Loucy (cell line): ENCODE results near the gene CD58.
"Not testable (repeated sequence)": the region's sequence is repeated elsewhere in the genome, so short reads cannot be mapped to it uniquely, and the experiment has no call there.

ENCODE experiments used
- H2AFZ ChIP-seq: fragments of 200-600 bp; sonication (generic); 2 replicates; pipeline ENCODE4 v1.6.0; 2016; ENCODE audit warnings: antibody characterized with exemption, mild to moderate bottlenecking, low read length, moderate library complexity
- H3F3A ChIP-seq: fragments of 200-600 bp; 2 replicates; pipeline ENCODE4 v1.6.0; 2016; ENCODE audit warnings: antibody characterized with exemption, low read depth, mild to moderate bottlenecking
- H3K27me3 ChIP-seq: fragments of 200-600 bp; sonication (generic); 2 replicates; pipeline ENCODE4 v1.6.1; 2014; ENCODE audit warnings: low read length, mild to moderate bottlenecking; ENCODE audit not compliant: insufficient read depth, poor library complexity, severe bottlenecking
- H3K36me3 ChIP-seq: fragments of 200-600 bp; sonication (generic); 2 replicates; pipeline ENCODE4 v1.6.1; 2016; ENCODE audit warnings: low read length; ENCODE audit not compliant: insufficient read depth
- H3K4me1 ChIP-seq: fragments of 200-600 bp; sonication (generic); 2 replicates; pipeline ENCODE4 v1.5.1; 2014; ENCODE audit warnings: low read length, mild to moderate bottlenecking; ENCODE audit not compliant: insufficient read depth, poor library complexity, severe bottlenecking
- H3K4me2 ChIP-seq: fragments of 200-600 bp; sonication (generic); 2 replicates; pipeline ENCODE4 v1.6.0; 2014; ENCODE audit warnings: antibody characterized with exemption, low read length, low read depth, mild to moderate bottlenecking; ENCODE audit not compliant: poor library complexity, severe bottlenecking
- H3K4me3 ChIP-seq: fragments of 200-600 bp; sonication (generic); 2 replicates; pipeline ENCODE4 v1.5.1; 2014; ENCODE audit warnings: low read length, mild to moderate bottlenecking, mixed read lengths; ENCODE audit not compliant: poor library complexity, severe bottlenecking
- H3K79me2 ChIP-seq: fragments of 200-600 bp; sonication (generic); 2 replicates; pipeline ENCODE4 v1.6.1; 2014; ENCODE audit warnings: low read length; ENCODE audit not compliant: insufficient read depth
- H3K9ac ChIP-seq: fragments of 200-600 bp; sonication (generic); 2 replicates; pipeline ENCODE4 v1.6.0; 2014; ENCODE audit warnings: mild to moderate bottlenecking, low read depth, low read length, moderate library complexity; ENCODE audit not compliant: poor library complexity, severe bottlenecking
- H3K9me2 ChIP-seq: fragments of 200-600 bp; sonication (generic); replicated peaks from 2 replicates; pipeline ENCODE4 v1.6.1; 2016; ENCODE audit warnings: low read depth, low read length, mixed read lengths
- H3K9me3 ChIP-seq: fragments of 200-600 bp; sonication (generic); 2 replicates; pipeline ENCODE4 v1.6.1; 2014; ENCODE audit warnings: mild to moderate bottlenecking, antibody characterized with exemption, low read length, low read depth; ENCODE audit not compliant: insufficient read depth
- H4K20me1 ChIP-seq: fragments of 200-600 bp; sonication (generic); 2 replicates; pipeline ENCODE4 v1.6.0; 2014; ENCODE audit warnings: antibody characterized with exemption, low read length, mild to moderate bottlenecking; ENCODE audit not compliant: insufficient read depth, poor library complexity, severe bottlenecking
- EZH2phosphoT487 ChIP-seq: fragments of 200-600 bp; IDR thresholded peaks from 2 replicates; pipeline ENCODE4 v1.6.1; 2018; ENCODE audit warnings: antibody characterized with exemption, mild to moderate bottlenecking, moderate library complexity, borderline replicate concordance
- TF ChIP-seq, protein P1 (sequence below): fragments of 200-600 bp; sonication (generic); conservative IDR thresholded peaks from 2 replicates; pipeline ENCODE4 v1.5.1; 2014; ENCODE audit warnings: mild to moderate bottlenecking, antibody characterized with exemption, low read length

CD58 gene

DNA sequence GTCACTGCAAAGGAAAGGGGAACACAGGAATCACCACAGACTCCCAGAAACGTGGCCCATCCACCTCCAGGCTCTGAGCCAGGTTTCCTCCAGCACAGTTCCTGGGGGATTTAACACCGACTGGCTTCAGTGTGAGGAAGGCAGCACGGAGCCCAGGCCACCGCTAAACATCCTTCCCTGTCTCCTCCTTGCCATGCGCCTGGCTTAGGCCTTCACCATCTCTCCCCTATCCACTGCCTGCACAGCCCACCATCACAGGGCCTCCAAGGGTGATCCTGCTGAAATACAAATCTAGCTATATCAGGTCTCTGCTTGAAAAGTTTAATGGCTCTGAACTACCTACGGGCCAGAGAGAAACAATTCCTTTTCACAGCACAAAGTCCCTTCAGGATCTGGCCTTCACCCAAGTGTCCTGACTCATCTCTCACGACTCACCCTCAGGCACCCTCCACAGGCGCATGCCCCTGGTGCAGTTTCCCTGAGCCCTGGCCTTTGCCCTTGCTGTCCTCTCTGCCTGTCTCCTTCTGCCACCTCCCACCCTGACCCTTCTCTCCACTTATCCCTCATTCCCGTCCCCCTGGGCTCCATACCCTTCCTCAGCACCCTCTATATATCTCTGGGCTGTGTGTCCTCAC is 18.4 kb upstream of the CD58 start:
- H3K4me3 ChIP-seq, H3K79me2 ChIP-seq, H3K27me3 ChIP-seq, H3K9ac ChIP-seq, H3K9me2 ChIP-seq, H4K20me1 ChIP-seq, H3K4me1 ChIP-seq, H3F3A ChIP-seq, H2AFZ ChIP-seq, H3K36me3 ChIP-seq, H3K4me2 ChIP-seq, H3K9me3 ChIP-seq: not testable (repeated sequence)

DNA sequence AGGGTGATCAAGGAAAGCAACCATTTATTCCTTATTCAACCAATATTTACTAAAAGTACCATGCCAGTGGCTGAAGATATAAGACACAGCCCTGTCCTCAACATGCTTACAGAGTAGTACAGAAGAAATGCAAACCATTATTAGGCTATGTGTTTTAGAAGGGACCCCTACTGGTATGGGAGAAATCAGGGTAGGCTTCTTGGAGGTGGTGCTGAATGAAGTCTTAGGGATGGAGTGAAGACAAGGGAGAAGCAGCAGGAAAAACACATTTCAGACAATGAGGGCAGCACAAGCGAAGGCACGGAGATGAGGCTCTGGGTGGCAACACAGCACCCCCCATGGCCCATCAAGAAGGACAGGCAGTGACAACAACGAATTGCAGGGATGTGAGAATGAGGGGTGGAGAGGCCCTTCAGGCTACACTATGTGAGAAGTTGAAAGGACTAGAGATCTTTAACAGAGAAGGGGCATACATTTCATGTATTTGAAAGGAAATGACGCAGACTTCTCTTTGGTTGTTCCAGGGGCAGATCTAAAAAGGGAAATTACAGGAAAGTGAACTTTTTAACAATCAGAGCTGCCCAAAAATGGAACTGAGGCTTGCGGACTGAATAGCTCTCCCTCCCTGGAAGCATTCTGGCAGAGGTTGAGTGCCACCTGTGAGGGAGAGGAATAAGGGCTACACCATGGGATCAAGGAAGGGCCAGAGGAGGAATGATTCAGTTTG is 16.8 kb upstream of the CD58 start:
- Histone ChIP-seq H4K20me1 (no peaks in the 10 kb centered on the region), H3K9me3 (no peaks in the 10 kb centered on the region), H3K36me3 (no peaks in the 10 kb centered on the region), H3K9me2 (no peaks in the 10 kb centered on the region), H3K79me2 (no peaks in the 10 kb centered on the region), H3K4me1 (no peaks in the 10 kb centered on the region), H3K9ac (no peak overlapping the region), H3F3A (no peaks in the 10 kb centered on the region), H3K27me3 (no peaks in the 10 kb centered on the region), H3K4me3 (no peak overlapping the region), H2AFZ (no peak overlapping the region), H3K4me2 (no peak overlapping the region)
- TF ChIP-seq EZH2phosphoT487: no peak
- TF ChIP-seq, protein P1, sequence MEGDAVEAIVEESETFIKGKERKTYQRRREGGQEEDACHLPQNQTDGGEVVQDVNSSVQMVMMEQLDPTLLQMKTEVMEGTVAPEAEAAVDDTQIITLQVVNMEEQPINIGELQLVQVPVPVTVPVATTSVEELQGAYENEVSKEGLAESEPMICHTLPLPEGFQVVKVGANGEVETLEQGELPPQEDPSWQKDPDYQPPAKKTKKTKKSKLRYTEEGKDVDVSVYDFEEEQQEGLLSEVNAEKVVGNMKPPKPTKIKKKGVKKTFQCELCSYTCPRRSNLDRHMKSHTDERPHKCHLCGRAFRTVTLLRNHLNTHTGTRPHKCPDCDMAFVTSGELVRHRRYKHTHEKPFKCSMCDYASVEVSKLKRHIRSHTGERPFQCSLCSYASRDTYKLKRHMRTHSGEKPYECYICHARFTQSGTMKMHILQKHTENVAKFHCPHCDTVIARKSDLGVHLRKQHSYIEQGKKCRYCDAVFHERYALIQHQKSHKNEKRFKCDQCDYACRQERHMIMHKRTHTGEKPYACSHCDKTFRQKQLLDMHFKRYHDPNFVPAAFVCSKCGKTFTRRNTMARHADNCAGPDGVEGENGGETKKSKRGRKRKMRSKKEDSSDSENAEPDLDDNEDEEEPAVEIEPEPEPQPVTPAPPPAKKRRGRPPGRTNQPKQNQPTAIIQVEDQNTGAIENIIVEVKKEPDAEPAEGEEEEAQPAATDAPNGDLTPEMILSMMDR: no peak

DNA sequence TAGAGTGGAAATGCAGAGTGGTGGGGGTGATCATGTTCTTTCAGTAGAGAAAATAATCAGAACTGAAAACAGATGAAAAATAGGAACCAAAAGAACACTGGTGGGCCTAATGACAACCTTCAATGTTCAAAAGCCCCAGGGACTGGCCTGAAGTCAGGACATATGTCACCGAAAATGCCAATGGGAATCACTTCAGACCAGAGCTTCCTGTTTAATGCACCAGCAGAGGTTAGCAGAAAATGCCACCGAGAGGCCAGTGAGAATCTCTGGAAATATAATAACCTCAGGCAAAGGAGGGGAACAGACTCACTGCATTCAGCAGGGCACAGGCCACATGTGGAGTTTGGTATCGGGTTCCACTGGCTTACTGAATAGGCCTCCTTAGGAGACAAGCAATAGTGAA is 15.9 kb upstream of the CD58 start:
- H4K20me1 ChIP-seq: no peaks in the 10 kb centered on the region
- H2AFZ ChIP-seq: no peak overlapping the region
- H3K9ac ChIP-seq: no peak overlapping the region
- H3K4me3 ChIP-seq: no peak overlapping the region
- H3K9me3 ChIP-seq: no peaks in the 10 kb centered on the region
- TF ChIP-seq, protein P1: no peak
- no peak for TF ChIP-seq EZH2phosphoT487
- H3K27me3 ChIP-seq: no peaks in the 10 kb centered on the region
- H3F3A ChIP-seq: no peaks in the 10 kb centered on the region
- no peaks in the 10 kb centered on the region for H3K79me2 ChIP-seq
- H3K9me2 ChIP-seq: no peaks in the 10 kb centered on the region
- H3K4me2 ChIP-seq: no peak overlapping the region
- H3K4me1 ChIP-seq: no peaks in the 10 kb centered on the region
- no peaks in the 10 kb centered on the region for H3K36me3 ChIP-seq

DNA sequence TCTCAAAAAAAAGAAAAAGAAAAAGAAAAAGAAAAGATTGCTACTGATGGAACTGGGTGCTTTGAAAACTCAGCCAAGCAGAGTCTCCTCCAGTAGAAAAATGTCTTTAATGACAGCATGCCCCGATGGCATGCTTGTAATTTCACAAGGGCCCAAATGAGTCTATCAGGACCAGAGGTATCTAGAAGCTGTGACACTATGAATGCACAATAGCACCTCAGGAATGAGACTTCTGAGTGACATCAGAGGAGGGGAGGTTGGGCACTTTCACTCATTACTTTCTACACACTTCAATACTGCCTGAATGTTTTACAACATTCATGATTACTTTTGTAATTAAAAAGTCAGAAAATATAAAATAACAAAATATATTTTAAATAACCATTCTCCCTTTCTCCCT is 15.1 kb upstream of the CD58 start:
- Histone ChIP-seq H3K4me2 (no peak overlapping the region), H3F3A (no peaks in the 10 kb centered on the region), H4K20me1 (no peaks in the 10 kb centered on the region), H3K79me2 (no peaks in the 10 kb centered on the region), H2AFZ (no peak overlapping the region), H3K4me3 (no peak overlapping the region), H3K27me3 (no peaks in the 10 kb centered on the region), H3K9me3 (no peaks in the 10 kb centered on the region), H3K9me2 (no peaks in the 10 kb centered on the region), H3K36me3 (no peaks in the 10 kb centered on the region), H3K4me1 (no peaks in the 10 kb centered on the region), H3K9ac (no peak overlapping the region)
- TF ChIP-seq, protein P1: no peak
- TF ChIP-seq EZH2phosphoT487: no peak
